AG04450 (cell line): ENCODE data around the gene NFIB. TPM values are rescaled to one million over a fixed set of nuclear protein-coding genes. Genes with fewer than 3 reads are reported as not detected.

ENCODE experiments used
- CTCF ChIA-PET: fragments of 300-600, 350-600 bp; formaldehyde crosslinking; extraction: SDS; loops from one replicate; lab custom pipeline; 2022; ENCODE audit warnings: antibody characterized with exemption, inconsistent platforms; lab: Charles Lee
- POLR2A ChIA-PET: fragments of 350-600 bp; formaldehyde crosslinking; extraction: SDS; loops from one replicate; lab custom pipeline; 2021; ENCODE audit warnings: antibody characterized with exemption, inconsistent platforms; lab: Yijun Ruan, JAX
- DNase-seq: peaks from one replicate; pipeline ENCODE4 v3.0.0-alpha.2; 2011; ENCODE audit warnings: low read depth, low spot score
- H3K27ac ChIP-seq: one replicate; pipeline ENCODE4 v1.5.1; 2012; ENCODE audit warnings: low read depth, low read length, control low read depth
- H3K27me3 ChIP-seq: one replicate; pipeline ENCODE4 v1.6.0; 2012; ENCODE audit warnings: low read length; ENCODE audit not compliant: control insufficient read depth, insufficient read depth
- H3K4me3 ChIP-seq: 2 replicates; pipeline ENCODE4 v1.5.1; 2011; ENCODE audit warnings: mild to moderate bottlenecking, low read depth, low read length, control low read depth
- H3K9me3 ChIP-seq: 2 replicates; pipeline ENCODE4 v1.5.1; 2012; ENCODE audit warnings: low read length; ENCODE audit not compliant: control insufficient read depth, insufficient read depth
- CTCF ChIP-seq: IDR thresholded peaks from 2 replicates; pipeline ENCODE4 v1.5.1; 2011; ENCODE audit warnings: low read depth, low read length, control low read depth, inconsistent platforms
- polyA plus RNA-seq: library from polyadenylated mRNA; depleted of rRNA; stranded (reverse); fragments of >200 nt; gene quantifications from 2 replicates; pipeline ENCODE4 v1.2.3, GENCODE V29; 2011

Gene NFIB
- polyA plus RNA-seq, 1 experiment: 2.2 TPM

GRCh38 chr9:14318934-14319580 lies 5.1 kb upstream of the NFIB start:
- DNase-seq: no peak
- POLR2A ChIA-PET: interaction anchor here (0.7 kb wide), 1 partner anchor 47 kb away, joined by 4 read pairs; no protein-coding TSS in a partner anchor
- Histone ChIP-seq H3K9me3 (no peaks in the 10 kb centered on the region), H3K27me3 (peaks cover 29% of the 10 kb centered on the region), H3K27ac (no peak overlapping the region), H3K4me3 (no peak overlapping the region)
- CTCF ChIA-PET: no interaction called here
- TF ChIP-seq CTCF: no peak

DNA sequence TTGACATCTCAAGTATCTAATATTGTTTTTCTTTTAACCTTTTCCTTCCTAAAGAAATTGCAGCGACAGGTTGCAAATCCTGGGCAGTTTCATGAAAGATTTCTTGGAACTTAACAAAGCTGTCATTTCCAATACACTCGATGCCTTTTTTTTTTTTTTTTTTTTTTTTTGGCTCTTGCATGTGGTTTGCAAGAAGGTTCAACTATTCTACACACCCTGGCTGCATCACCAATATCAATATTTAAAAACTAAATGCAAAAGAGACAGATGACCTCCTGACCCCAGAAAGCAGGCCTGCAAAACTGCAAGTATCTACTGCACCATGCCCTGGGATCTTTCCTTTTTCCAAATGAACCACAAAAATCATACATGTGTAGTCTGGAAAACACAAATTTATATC lies 4.4 kb upstream of the NFIB start:
- TF ChIP-seq CTCF: no peak
- ChIA-PET CTCF (no interaction called here), POLR2A (interaction anchor here (0.7 kb wide), 1 partner anchor 46 kb away, joined by 4 read pairs; no protein-coding TSS in a partner anchor)
- DNase-seq: no peak
- H3K4me3 ChIP-seq: no peak overlapping the region
- H3K27ac ChIP-seq: no peak overlapping the region
- peaks cover 27% of the 10 kb centered on the region for H3K27me3 ChIP-seq
- no peaks in the 10 kb centered on the region for H3K9me3 ChIP-seq

- DNase-seq: no peak
- Histone ChIP-seq H3K4me3 (no peak overlapping the region), H3K27me3 (peaks cover 31% of the 10 kb centered on the region), H3K27ac (no peak overlapping the region), H3K9me3 (no peaks in the 10 kb centered on the region)
- ChIA-PET CTCF (no interaction called here), POLR2A (no interaction called here)
- TF ChIP-seq CTCF: no peak
Measured at GRCh38 chr9:14317667-14318320, 3.9 kb upstream of the NFIB start.

- Histone ChIP-seq H3K9me3 (no peaks in the 10 kb centered on the region), H3K4me3 (no peak overlapping the region), H3K27ac (no peak overlapping the region), H3K27me3 (peaks cover 37% of the 10 kb centered on the region)
- no peak for TF ChIP-seq CTCF
- no peak for DNase-seq
- CTCF ChIA-PET: interaction anchor here (0.6 kb wide), 1 partner anchor 28 kb away, joined by 7 read pairs; no protein-coding TSS in a partner anchor
- POLR2A ChIA-PET: no interaction called here
Measured at GRCh38 chr9:14316602-14317300, 2.8 kb upstream of the NFIB start.
